HepG2 (cell line): ENCODE measurements around the gene VAV2.

Source experiments
- FOXK2 ChIP-seq: fragments of 450-650 bp; IDR thresholded peaks from 2 replicates; pipeline ENCODE4 v1.6.1; 2016
- HDAC2 ChIP-seq: sonication (generic); formaldehyde crosslinking; IDR thresholded peaks from 2 replicates; pipeline ENCODE4 v1.4.0; 2020; ENCODE audit warnings: missing genetic modification reagents
- KAT2B ChIP-seq: fragments of 150-350 bp; IDR thresholded peaks from 2 replicates; pipeline ENCODE4 v1.6.1; 2014; ENCODE audit warnings: low read depth, low read length, borderline replicate concordance
- KMT2B ChIP-seq: IDR thresholded peaks from 2 replicates; pipeline ENCODE4 v1.6.1; 2016; ENCODE audit warnings: missing genetic modification reagents, missing compliant biosample characterization
- MATR3 ChIP-seq: sonication (generic); formaldehyde crosslinking; IDR thresholded peaks from 2 replicates; pipeline ENCODE4 v1.4.0; 2020; ENCODE audit warnings: missing genetic modification reagents
- NFE2L1 ChIP-seq: sonication (generic); formaldehyde crosslinking; IDR thresholded peaks from 2 replicates; pipeline ENCODE4 v1.4.0; 2020; ENCODE audit warnings: missing genetic modification reagents, mild to moderate bottlenecking, borderline replicate concordance
- ZNF530 ChIP-seq: sonication (generic); formaldehyde crosslinking; IDR thresholded peaks from 2 replicates; pipeline ENCODE4 v1.5.0; 2020; ENCODE audit warnings: low read depth, mild to moderate bottlenecking, missing genetic modification reagents
- ZNF879 ChIP-seq: sonication (generic); formaldehyde crosslinking; IDR thresholded peaks from 2 replicates; pipeline ENCODE4 v1.8.1; 2023; ENCODE audit warnings: missing genetic modification reagents
- TF ChIP-seq, protein P1 (sequence below): sonication (generic); formaldehyde crosslinking; IDR thresholded peaks from 2 replicates; pipeline ENCODE4 v1.5.0; 2020; ENCODE audit warnings: mild to moderate bottlenecking, missing genetic modification reagents, moderate library complexity
- TF ChIP-seq, protein P2 (sequence below): IDR thresholded peaks from 2 replicates; pipeline ENCODE4 v1.6.1; 2016; ENCODE audit warnings: low read depth

DNA sequence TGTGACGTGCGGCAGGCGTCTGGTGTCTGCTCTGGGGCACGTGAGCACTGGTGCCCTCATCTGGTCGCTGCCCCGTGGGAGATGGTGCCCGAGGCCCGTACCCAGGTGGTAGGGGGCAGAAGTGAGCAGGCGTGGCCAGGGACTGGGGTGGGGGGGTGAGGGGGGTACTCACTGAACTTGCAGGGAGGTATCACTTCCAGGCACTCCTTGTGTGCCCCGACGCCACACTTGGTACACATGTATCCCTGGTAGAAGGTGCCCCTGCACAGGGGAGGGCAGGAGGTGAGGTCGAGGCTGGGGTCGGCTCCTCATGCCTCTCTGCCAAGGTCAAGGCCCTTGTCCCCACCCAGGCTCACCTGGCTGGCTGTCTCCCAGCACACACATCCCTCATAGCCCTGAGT lies 208.8 kb downstream of the VAV2 start:
- TF ChIP-seq ZNF530 (CRISPR knock-in tag) (no peak), NFE2L1 (CRISPR knock-in tag) (no peak), MATR3 (CRISPR knock-in tag) (no peak), KMT2B (CRISPR knock-in tag) (no peak), HDAC2 (no peak), FOXK2 (no peak), ZNF879 (no peak), KAT2B (no peak)
- TF ChIP-seq, protein P1, sequence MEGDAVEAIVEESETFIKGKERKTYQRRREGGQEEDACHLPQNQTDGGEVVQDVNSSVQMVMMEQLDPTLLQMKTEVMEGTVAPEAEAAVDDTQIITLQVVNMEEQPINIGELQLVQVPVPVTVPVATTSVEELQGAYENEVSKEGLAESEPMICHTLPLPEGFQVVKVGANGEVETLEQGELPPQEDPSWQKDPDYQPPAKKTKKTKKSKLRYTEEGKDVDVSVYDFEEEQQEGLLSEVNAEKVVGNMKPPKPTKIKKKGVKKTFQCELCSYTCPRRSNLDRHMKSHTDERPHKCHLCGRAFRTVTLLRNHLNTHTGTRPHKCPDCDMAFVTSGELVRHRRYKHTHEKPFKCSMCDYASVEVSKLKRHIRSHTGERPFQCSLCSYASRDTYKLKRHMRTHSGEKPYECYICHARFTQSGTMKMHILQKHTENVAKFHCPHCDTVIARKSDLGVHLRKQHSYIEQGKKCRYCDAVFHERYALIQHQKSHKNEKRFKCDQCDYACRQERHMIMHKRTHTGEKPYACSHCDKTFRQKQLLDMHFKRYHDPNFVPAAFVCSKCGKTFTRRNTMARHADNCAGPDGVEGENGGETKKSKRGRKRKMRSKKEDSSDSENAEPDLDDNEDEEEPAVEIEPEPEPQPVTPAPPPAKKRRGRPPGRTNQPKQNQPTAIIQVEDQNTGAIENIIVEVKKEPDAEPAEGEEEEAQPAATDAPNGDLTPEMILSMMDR (CRISPR knock-in tag): no peak
- TF ChIP-seq, protein P2, sequence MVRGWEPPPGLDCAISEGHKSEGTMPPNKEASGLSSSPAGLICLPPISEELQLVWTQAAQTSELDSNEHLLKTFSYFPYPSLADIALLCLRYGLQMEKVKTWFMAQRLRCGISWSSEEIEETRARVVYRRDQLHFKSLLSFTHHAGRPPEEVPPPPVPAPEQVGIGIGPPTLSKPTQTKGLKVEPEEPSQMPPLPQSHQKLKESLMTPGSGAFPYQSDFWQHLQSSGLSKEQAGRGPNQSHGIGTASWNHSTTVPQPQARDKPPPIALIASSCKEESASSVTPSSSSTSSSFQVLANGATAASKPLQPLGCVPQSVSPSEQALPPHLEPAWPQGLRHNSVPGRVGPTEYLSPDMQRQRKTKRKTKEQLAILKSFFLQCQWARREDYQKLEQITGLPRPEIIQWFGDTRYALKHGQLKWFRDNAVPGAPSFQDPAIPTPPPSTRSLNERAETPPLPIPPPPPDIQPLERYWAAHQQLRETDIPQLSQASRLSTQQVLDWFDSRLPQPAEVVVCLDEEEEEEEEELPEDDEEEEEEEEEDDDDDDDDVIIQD: no peak
